Neural crest cell (in vitro differentiated cells): ENCODE results near the gene PSTPIP1. TPM values are rescaled to one million over a fixed set of nuclear protein-coding genes. Genes with fewer than 3 reads are reported as not detected.
A peak's percentile ranks its signal among the peaks of the same experiment; 100 is the strongest.

ENCODE experiments used
- DNase-seq: peaks from one replicate; pipeline ENCODE4 v3.0.0; 2021; ENCODE audit warnings: low read depth, mixed read lengths, low spot score
- H3K27ac Mint-ChIP-seq: one replicate; pipeline ENCODE4 v1.8.0; 2021; ENCODE audit warnings: mild to moderate bottlenecking, mixed read lengths; ENCODE audit not compliant: unreplicated experiment
- H3K27me3 Mint-ChIP-seq: 2 replicates; pipeline ENCODE4 v1.8.0; 2021; ENCODE audit warnings: low read depth, mild to moderate bottlenecking, mixed read lengths
- H3K36me3 Mint-ChIP-seq: 2 replicates; pipeline ENCODE4 v1.8.0; 2021; ENCODE audit warnings: low read depth, mild to moderate bottlenecking, mixed read lengths
- H3K4me1 Mint-ChIP-seq: 2 replicates; pipeline ENCODE4 v1.8.0; 2021; ENCODE audit warnings: mixed read lengths
- H3K4me3 Mint-ChIP-seq: one replicate; pipeline ENCODE4 v1.8.0; 2021; ENCODE audit warnings: mild to moderate bottlenecking, mixed read lengths
- H3K9me3 Mint-ChIP-seq: 2 replicates; pipeline ENCODE4 v1.8.0; 2021; ENCODE audit warnings: mixed read lengths
- total RNA-seq: library from RNA; stranded (reverse); gene quantifications from 2 replicates; pipeline ENCODE4 v1.2.1, GENCODE V29; 2021
- TF ChIP-seq, protein P1 (sequence below): fragments of 200-600 bp; sonication (generic); conservative IDR thresholded peaks from 2 replicates; pipeline ENCODE4 v1.5.0; 2021; ENCODE audit warnings: antibody characterized with exemption, mild to moderate bottlenecking

The PSTPIP1 gene
- total RNA-seq, 1 donor from 2014 or later = 0.84 TPM

DNA sequence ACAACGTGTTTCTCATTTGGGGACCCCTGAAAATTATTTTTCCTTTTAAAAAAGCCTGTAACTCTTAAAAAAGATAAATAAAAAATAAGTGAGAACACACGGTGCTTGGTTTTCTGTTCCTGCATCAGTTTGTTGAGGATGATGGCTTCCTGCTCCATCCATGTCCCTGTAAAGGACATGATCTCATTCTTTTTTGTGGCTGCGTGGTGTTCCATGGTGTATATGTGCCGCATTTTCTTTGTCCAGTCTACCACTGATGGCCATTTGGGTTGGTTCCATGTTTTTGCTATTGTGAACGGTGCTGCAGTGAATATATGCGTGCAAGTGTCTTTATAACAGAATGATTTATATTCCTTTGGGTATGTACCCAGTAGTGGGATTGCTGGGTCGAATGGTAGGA lies 73.7 kb downstream of the PSTPIP1 start:
- Mint-ChIP-seq H3K27ac (no peak overlapping the region), H3K4me3 (peak overlapping the region; percentile 26), H3K36me3 (peaks cover 2% of the 10 kb centered on the region), H3K27me3 (no peaks in the 10 kb centered on the region), H3K9me3 (no peaks in the 10 kb centered on the region), H3K4me1 (peaks cover 49% of the 10 kb centered on the region)
- TF ChIP-seq, protein P1, sequence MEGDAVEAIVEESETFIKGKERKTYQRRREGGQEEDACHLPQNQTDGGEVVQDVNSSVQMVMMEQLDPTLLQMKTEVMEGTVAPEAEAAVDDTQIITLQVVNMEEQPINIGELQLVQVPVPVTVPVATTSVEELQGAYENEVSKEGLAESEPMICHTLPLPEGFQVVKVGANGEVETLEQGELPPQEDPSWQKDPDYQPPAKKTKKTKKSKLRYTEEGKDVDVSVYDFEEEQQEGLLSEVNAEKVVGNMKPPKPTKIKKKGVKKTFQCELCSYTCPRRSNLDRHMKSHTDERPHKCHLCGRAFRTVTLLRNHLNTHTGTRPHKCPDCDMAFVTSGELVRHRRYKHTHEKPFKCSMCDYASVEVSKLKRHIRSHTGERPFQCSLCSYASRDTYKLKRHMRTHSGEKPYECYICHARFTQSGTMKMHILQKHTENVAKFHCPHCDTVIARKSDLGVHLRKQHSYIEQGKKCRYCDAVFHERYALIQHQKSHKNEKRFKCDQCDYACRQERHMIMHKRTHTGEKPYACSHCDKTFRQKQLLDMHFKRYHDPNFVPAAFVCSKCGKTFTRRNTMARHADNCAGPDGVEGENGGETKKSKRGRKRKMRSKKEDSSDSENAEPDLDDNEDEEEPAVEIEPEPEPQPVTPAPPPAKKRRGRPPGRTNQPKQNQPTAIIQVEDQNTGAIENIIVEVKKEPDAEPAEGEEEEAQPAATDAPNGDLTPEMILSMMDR = no peak
- no peak for DNase-seq

GRCh38 chr15:77069521-77070121 lies 74.7 kb downstream of the PSTPIP1 start:
- Mint-ChIP-seq H3K36me3 (peaks cover 2% of the 10 kb centered on the region), H3K4me1 (peaks cover 51% of the 10 kb centered on the region)

GRCh38 chr15:77070180-77070494 lies 75.2 kb downstream of the PSTPIP1 start:
- H3K4me3 Mint-ChIP-seq = peak overlapping the region; percentile 92
- peak overlapping the region; percentile 94 for H3K27ac Mint-ChIP-seq
- DNase-seq = peak; percentile 17
- H3K27me3 Mint-ChIP-seq = no peaks in the 10 kb centered on the region
- H3K9me3 Mint-ChIP-seq = no peaks in the 10 kb centered on the region
- TF ChIP-seq, protein P1 = no peak
- peaks cover 47% of the 10 kb centered on the region for H3K4me1 Mint-ChIP-seq
- H3K36me3 Mint-ChIP-seq = peaks cover 2% of the 10 kb centered on the region

More at GRCh38 chr15:77069521-77070121, 74.7 kb downstream of the PSTPIP1 start:
- TF ChIP-seq, protein P1 = no peak
- H3K27me3 Mint-ChIP-seq = no peaks in the 10 kb centered on the region
- no peak for DNase-seq
- H3K4me3 Mint-ChIP-seq = peak overlapping the region; percentile 92
- no peaks in the 10 kb centered on the region for H3K9me3 Mint-ChIP-seq
- H3K27ac Mint-ChIP-seq = peak overlapping the region; percentile 91

DNA sequence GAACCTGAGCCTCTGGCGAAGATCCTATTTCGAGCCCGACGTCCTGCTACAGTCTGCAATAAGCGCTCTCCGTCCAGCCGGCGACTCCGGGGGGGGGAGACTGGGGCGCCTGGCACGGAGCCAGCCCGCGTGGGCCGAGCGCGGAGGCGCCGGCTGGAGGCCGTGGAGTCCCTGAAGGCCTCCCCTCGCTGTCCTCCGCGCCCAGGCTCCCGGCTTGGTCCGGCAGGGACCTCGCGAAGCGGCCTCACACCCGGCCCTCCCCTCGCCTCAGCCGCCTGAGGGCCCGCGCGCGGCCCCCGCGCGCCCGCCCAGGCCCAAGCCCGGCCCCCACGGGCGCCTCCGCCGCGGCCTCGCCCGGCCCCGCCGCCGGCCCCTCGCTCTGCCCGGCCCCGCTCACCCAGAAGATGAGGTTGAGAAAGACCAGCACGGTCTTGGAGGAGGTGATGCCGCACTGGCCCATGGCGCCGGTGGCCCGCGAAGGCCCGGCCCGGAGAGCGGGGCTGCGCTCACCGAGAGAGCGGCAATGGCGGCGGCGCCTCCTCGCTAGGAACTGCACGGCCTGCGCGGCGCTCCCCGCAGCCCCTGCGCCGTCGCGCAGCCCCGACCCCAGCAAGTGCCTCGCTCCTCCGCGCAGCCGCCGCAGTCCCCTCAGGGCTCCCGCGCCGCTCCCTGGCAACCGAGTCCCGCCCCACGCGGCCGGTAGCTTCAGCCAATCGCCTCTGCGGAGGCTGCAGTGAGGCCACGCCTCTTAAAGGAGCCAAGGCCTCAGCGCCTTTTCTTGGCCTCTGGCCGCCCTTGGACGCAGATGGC lies 75.8 kb downstream of the PSTPIP1 start, which contains the start of gene TSPAN3:
TSS of gene TSPAN3 (minus strand) at position 615 of the 810 bp plus-strand sequence. CDS start at position 460, 155 bp downstream.
- peak within 1 kb of the TSS; percentile 94 for H3K27ac Mint-ChIP-seq
- peak; percentile 92 for DNase-seq
- peaks cover 2% of the 10 kb centered on the region for H3K36me3 Mint-ChIP-seq
- TF ChIP-seq, protein P1 = no peak
- no peaks in the 10 kb centered on the region for H3K9me3 Mint-ChIP-seq
- H3K27me3 Mint-ChIP-seq = no peaks in the 10 kb centered on the region
- peaks cover 46% of the 10 kb centered on the region for H3K4me1 Mint-ChIP-seq
- H3K4me3 Mint-ChIP-seq = peak within 1 kb of the TSS; percentile 92

DNA sequence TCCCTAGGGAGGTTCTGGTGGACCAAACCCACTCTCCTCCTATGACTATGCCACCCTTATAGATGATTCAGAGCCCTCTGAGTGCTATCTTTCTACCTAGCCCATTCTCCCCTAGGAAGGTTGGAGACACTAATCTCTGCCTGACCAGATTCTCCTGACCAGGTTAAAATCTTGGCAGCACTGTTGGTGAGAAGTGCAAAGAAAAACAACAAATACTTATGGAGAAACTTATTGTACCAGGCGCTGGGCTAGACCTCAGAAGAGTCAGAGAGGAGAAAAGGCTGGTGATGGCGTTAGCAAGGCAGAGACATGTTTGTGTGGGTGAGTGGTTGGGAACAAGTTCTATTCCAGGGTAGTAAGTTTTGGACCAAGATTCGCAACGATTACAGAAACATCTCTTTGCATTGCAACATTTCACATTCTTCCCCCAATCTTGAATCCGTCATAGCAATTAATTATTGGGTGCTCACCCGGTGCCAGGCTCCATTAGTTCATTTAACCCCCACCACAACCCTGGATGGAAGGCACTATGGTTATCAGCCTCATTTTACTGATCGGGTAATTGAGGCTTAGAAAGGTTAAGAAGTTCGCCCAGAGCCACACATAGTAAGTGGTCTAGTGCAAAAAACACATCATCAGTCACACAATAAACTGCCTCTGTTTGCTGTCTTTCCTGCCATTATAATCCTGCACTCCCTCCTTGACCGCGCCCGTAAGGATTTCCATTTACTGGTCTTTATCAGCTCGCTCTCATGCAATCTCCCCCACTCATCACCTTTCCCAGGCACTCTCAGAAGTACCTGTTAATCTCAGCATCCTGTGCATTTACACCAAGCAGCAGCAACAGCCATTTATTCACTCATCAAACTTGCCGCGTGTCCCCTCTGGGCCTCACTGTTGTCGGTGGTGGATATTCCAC lies 76.6 kb downstream of the PSTPIP1 start:
- Mint-ChIP-seq H3K4me3 (peak overlapping the region; percentile 83), H3K36me3 (peaks cover 2% of the 10 kb centered on the region), H3K9me3 (no peaks in the 10 kb centered on the region), H3K4me1 (peaks cover 44% of the 10 kb centered on the region), H3K27me3 (no peaks in the 10 kb centered on the region), H3K27ac (peak overlapping the region; percentile 21)
- no peak for DNase-seq
- TF ChIP-seq, protein P1 = no peak
